ENCODE results near the gene HAGH. TPM values are rescaled to one million over a fixed set of nuclear protein-coding genes. Genes with fewer than 3 reads are reported as not detected.

HAGH gene
- total RNA-seq, 4 donors from 2014 or later: 91.7 to 150 (median 119) TPM

GRCh38 chr16:1757714-1758461, 68.7 kb downstream of the HAGH start:
- no peaks in the 10 kb centered on the region for H3K4me1 ChIP-seq
- no peak overlapping the region for H3K4me3 ChIP-seq (replicated peaks in 1 of 3)
- 94 to 95% methylated on average over 32 to 37 of the region's 37 CpGs for WGBS, 2 donors
- no peaks in the 10 kb centered on the region for H3K9me3 ChIP-seq
- H3K27me3 ChIP-seq: no peaks in the 10 kb centered on the region
- TF ChIP-seq POLR2A (IDR thresholded peaks at IDR 0.05): no peak
- no peak for TF ChIP-seq CTCF (IDR thresholded peaks at IDR 0.05)
- no peak for DNase-seq
- intact Hi-C loops (cut with DNase I): no loop called here
- no peak overlapping the region for H3K27ac ChIP-seq
- peaks cover 19 to 26% of the 10 kb centered on the region in 2 donors for H3K36me3 ChIP-seq

Other genes starting within 250 kb of the HAGH start
- 10 to 100 TPM; 53.9 to 89.9 (median 79.8) TPM for gene IFT140, start 214.8 kb downstream of the HAGH start, total RNA-seq
- gene CRAMP1, start 214.5 kb downstream of the HAGH start, total RNA-seq: 10 to 100 TPM; 11.0 to 20.8 (median 15.6) TPM
- 10 to 100 TPM; 30.8 to 50.3 (median 44.9) TPM for gene JPT2, start 148.5 kb downstream of the HAGH start, total RNA-seq
- gene MAPK8IP3, start 120.6 kb downstream of the HAGH start, total RNA-seq: 100 to 1,000 TPM in 1 of 4 donors, 10 to 100 TPM in 3; 45.7 to 137 (median 60.4) TPM
- gene NME3, start 55.3 kb downstream of the HAGH start, total RNA-seq: 100 to 1,000 TPM in 2 of 4 donors, 10 to 100 TPM in 2; 43.7 to 173 (median 103) TPM
- 10 to 100 TPM; 12.8 to 31.8 (median 22.0) TPM for gene EME2, start 54.0 kb downstream of the HAGH start, total RNA-seq
- gene MRPS34, start 53.7 kb downstream of the HAGH start, total RNA-seq: 100 to 1,000 TPM in 1 of 4 donors, 10 to 100 TPM in 3; 67.3 to 146 (median 98.1) TPM
- gene SPSB3, start 44.3 kb downstream of the HAGH start, total RNA-seq: 10 to 100 TPM; 52.2 to 87.3 (median 68.5) TPM
- gene NUBP2, start 43.9 kb downstream of the HAGH start, total RNA-seq: 100 to 1,000 TPM in 3 of 4 donors, 10 to 100 TPM in 1; 47.3 to 122 (median 106) TPM
- 1 to 10 TPM in 3 of 4 donors, under 1 TPM in 1; 0.13 to 4.2 (median 1.8) TPM for gene IGFALS, start 33.1 kb downstream of the HAGH start, total RNA-seq
- gene FAHD1, start 381 bp upstream of the HAGH start, total RNA-seq: 10 to 100 TPM; 40.9 to 52.5 (median 45.0) TPM
- under 1 TPM in 1 of 4 donors, not detected in 3; 0.13 TPM for gene MEIOB, start 45.3 kb upstream of the HAGH start, total RNA-seq
- gene HS3ST6, start 91.6 kb upstream of the HAGH start, total RNA-seq: under 1 TPM in 1 of 4 donors, not detected in 3; 0.54 TPM
- gene MSRB1, start 116.4 kb upstream of the HAGH start, total RNA-seq: 10 to 100 TPM in 2 of 4 donors, 1 to 10 TPM in 2; 5.0 to 43.7 (median 12.4) TPM
- not detected for gene RPL3L, start 127.9 kb upstream of the HAGH start, total RNA-seq
- gene NDUFB10, start 132.7 kb upstream of the HAGH start, total RNA-seq: 100 to 1,000 TPM; 174 to 325 (median 284) TPM
- 1,000 to 10,000 TPM in 3 of 4 donors, 100 to 1,000 TPM in 1; 976 to 2,244 (median 1,167) TPM for gene RPS2, start 138.0 kb upstream of the HAGH start, total RNA-seq
- not detected for gene RNF151, start 140.0 kb upstream of the HAGH start, total RNA-seq
- gene TBL3, start 145.2 kb upstream of the HAGH start, total RNA-seq: 10 to 100 TPM; 34.4 to 91.8 (median 53.7) TPM
- gene NOXO1, start 154.6 kb upstream of the HAGH start, total RNA-seq: not detected
- 10 to 100 TPM in 3 of 4 donors, 1 to 10 TPM in 1; 7.8 to 37.2 (median 22.3) TPM for gene GFER, start 157.4 kb upstream of the HAGH start, total RNA-seq
- not detected for gene SYNGR3, start 163.1 kb upstream of the HAGH start, total RNA-seq
- 10 to 100 TPM; 19.0 to 38.4 (median 27.4) TPM for gene ZNF598, start 183.0 kb upstream of the HAGH start, total RNA-seq
- gene NPW, start 193.0 kb upstream of the HAGH start, total RNA-seq: under 1 TPM in 2 of 4 donors, not detected in 2; 0.54 to 0.63 TPM
- gene NHERF2, start 200.1 kb upstream of the HAGH start, total RNA-seq: 100 to 1,000 TPM in 1 of 4 donors, 10 to 100 TPM in 3; 73.8 to 146 (median 81.6) TPM
- 10 to 100 TPM in 3 of 4 donors, 1 to 10 TPM in 1; 6.1 to 38.7 (median 25.0) TPM for gene NTHL1, start 221.0 kb upstream of the HAGH start, total RNA-seq
- 100 to 1,000 TPM; 101 to 148 (median 109) TPM for gene TSC2, start 221.2 kb upstream of the HAGH start, total RNA-seq